ENCODE results near the gene CCDC190.

Gene CCDC190

GRCh38 chr1:162861101-162861500 is at the start of gene CCDC190:
TSS of gene CCDC190 (minus strand) at chr1:162861175. CDS start at chr1:162859646, 1,529 bp downstream.
- in situ Hi-C loops (cut with MboI; ENCODE audit: low sequenced_read_pairs) = no loop called here

- in situ Hi-C loops (cut with MboI; ENCODE audit: low sequenced_read_pairs) = no loop called here
These were observed 49.2 kb upstream of the CCDC190 start for GRCh38 chr1:162910161-162910560.

GRCh38 chr1:162908780-162909179 is 47.8 kb upstream of the CCDC190 start:
- in situ Hi-C loops (cut with MboI; ENCODE audit: low sequenced_read_pairs) = no loop called here

- in situ Hi-C loops (cut with MboI; ENCODE audit: low sequenced_read_pairs) = no loop called here
These were observed 47.3 kb upstream of the CCDC190 start for GRCh38 chr1:162908236-162908635.

- in situ Hi-C loops (cut with MboI; ENCODE audit: low sequenced_read_pairs) = no loop called here
These were observed 45.5 kb upstream of the CCDC190 start for GRCh38 chr1:162906485-162906884.

GRCh38 chr1:162905174-162906158 is 44.5 kb upstream of the CCDC190 start:
- in situ Hi-C loops (cut with MboI; ENCODE audit: low sequenced_read_pairs) = no loop called here

- in situ Hi-C loops (cut with MboI; ENCODE audit: low sequenced_read_pairs) = no loop called here
These were observed 43.6 kb upstream of the CCDC190 start for GRCh38 chr1:162904579-162904978.

GRCh38 chr1:162904023-162904422 is 43.0 kb upstream of the CCDC190 start:
- in situ Hi-C loops (cut with MboI; ENCODE audit: low sequenced_read_pairs) = no loop called here

- in situ Hi-C loops (cut with MboI; ENCODE audit: low sequenced_read_pairs) = no loop called here
These were observed 42.3 kb upstream of the CCDC190 start for GRCh38 chr1:162903246-162903645.

GRCh38 chr1:162902416-162902815 is 41.4 kb upstream of the CCDC190 start:
- in situ Hi-C loops (cut with MboI; ENCODE audit: low sequenced_read_pairs) = no loop called here

- in situ Hi-C loops (cut with MboI; ENCODE audit: low sequenced_read_pairs) = no loop called here
These were observed 40.3 kb upstream of the CCDC190 start for GRCh38 chr1:162901243-162901642.

- in situ Hi-C loops (cut with MboI; ENCODE audit: low sequenced_read_pairs) = loop anchor here (25.0 kb wide), 1 partner anchor 413 kb away; the partner anchor contains the start of gene NUF2
These were observed 38.6 kb upstream of the CCDC190 start for GRCh38 chr1:162899422-162900146.

- in situ Hi-C loops (cut with MboI; ENCODE audit: low sequenced_read_pairs) = loop anchor here (25.0 kb wide), 1 partner anchor 419 kb away; the partner anchor contains the start of gene NUF2
These were observed 32.6 kb upstream of the CCDC190 start for GRCh38 chr1:162893612-162893908.

- in situ Hi-C loops (cut with MboI; ENCODE audit: low sequenced_read_pairs) = loop anchor here (25.0 kb wide), 1 partner anchor 419 kb away; the partner anchor contains the start of gene NUF2
These were observed 32.1 kb upstream of the CCDC190 start for GRCh38 chr1:162892906-162893611.

GRCh38 chr1:162889989-162890388 is 29.0 kb upstream of the CCDC190 start:
- in situ Hi-C loops (cut with MboI; ENCODE audit: low sequenced_read_pairs) = loop anchor here (25.0 kb wide), 1 partner anchor 422 kb away; the partner anchor contains the start of gene NUF2

GRCh38 chr1:162886705-162887104 is 25.7 kb upstream of the CCDC190 start:
- in situ Hi-C loops (cut with MboI; ENCODE audit: low sequenced_read_pairs) = loop anchor here (25.0 kb wide), 1 partner anchor 426 kb away; the partner anchor contains the start of gene NUF2

- in situ Hi-C loops (cut with MboI; ENCODE audit: low sequenced_read_pairs) = loop anchor here (25.0 kb wide), 1 partner anchor 427 kb away; the partner anchor contains the start of gene NUF2
These were observed 24.3 kb upstream of the CCDC190 start for GRCh38 chr1:162885265-162885664.

- in situ Hi-C loops (cut with MboI; ENCODE audit: low sequenced_read_pairs) = loop anchor here (25.0 kb wide), 1 partner anchor 427 kb away; the partner anchor contains the start of gene NUF2
These were observed 23.9 kb upstream of the CCDC190 start for GRCh38 chr1:162884831-162885230.

- in situ Hi-C loops (cut with MboI; ENCODE audit: low sequenced_read_pairs) = loop anchor here (25.0 kb wide), 1 partner anchor 430 kb away; the partner anchor contains the start of gene NUF2
These were observed 21.3 kb upstream of the CCDC190 start for GRCh38 chr1:162882248-162882674.

GRCh38 chr1:162881590-162881989 is 20.6 kb upstream of the CCDC190 start:
- in situ Hi-C loops (cut with MboI; ENCODE audit: low sequenced_read_pairs) = loop anchor here (25.0 kb wide), 1 partner anchor 431 kb away; the partner anchor contains the start of gene NUF2

All from HL-60/S4 treated with phorbol 12-myristate 13-acetate at 8.2 ng/mL for 4 days and 3 days (cell line).